H1 (cell line): ENCODE measurements around the gene APMAP. TPM values are rescaled to one million over a fixed set of nuclear protein-coding genes. Genes with fewer than 3 reads are reported as not detected.

Experiments used
- ATF2 ChIP-seq: IDR thresholded peaks from 2 replicates; pipeline ENCODE4 v1.6.1; 2012; ENCODE audit warnings: low read length, inconsistent platforms
- CTBP2 ChIP-seq: IDR thresholded peaks from 2 replicates; pipeline ENCODE4 v1.7.0; 2011; ENCODE audit warnings: borderline replicate concordance, mild to moderate bottlenecking, moderate library complexity, mixed read lengths, low read length; ENCODE audit not compliant: insufficient read depth, insufficient read length
- GABPA ChIP-seq: IDR thresholded peaks from 2 replicates; pipeline ENCODE4 v1.6.1; 2011; ENCODE audit warnings: mild to moderate bottlenecking, low read length, moderate library complexity, borderline replicate concordance; ENCODE audit not compliant: insufficient read depth
- PHF8 ChIP-seq: fragments of 200-600 bp; sonication (generic); conservative IDR thresholded peaks from 2 replicates; pipeline ENCODE4 v1.7.1; 2012; ENCODE audit warnings: low read depth, mild to moderate bottlenecking, inconsistent platforms, low read length, moderate library complexity
- SIN3A ChIP-seq, 2 experiments: IDR thresholded peaks in 1 of 2; conservative IDR thresholded peaks in 1 of 2; 2 replicates each; pipeline ENCODE4 v1.6.1; 2011 to 2012; ENCODE audit warnings: low read length in 2 of 2, improper control_type of control experiment in 1 of 2, low read depth in 1 of 2, mild to moderate bottlenecking in 1 of 2
- SP1 ChIP-seq: IDR thresholded peaks from 2 replicates; pipeline ENCODE4 v1.6.1; 2011; ENCODE audit warnings: low read depth, low read length
- polyA plus RNA-seq, 7 experiments: library from polyadenylated mRNA; depleted of rRNA in 3 of 7; stranded (reverse) in 5 of 7; unstranded in 2 of 7; fragments of >200 nt in 5 of 7; fragments of 200-250 nt in 2 of 7; gene quantifications; 1 replicate in 5 of 7; 2 replicates in 1 of 7; 4 replicates in 1 of 7; pipeline versions ENCODE4 v1.2.1 to v1.2.3, GENCODE V29; 2011 to 2013; ENCODE audit warnings: missing spikeins in 2 of 7, mixed read lengths in 2 of 7
- total RNA-seq: library from RNA; stranded (reverse); fragmentation: NEBNext Ultra II Directional; extraction: Animal tissue kit (Norgen Biotek cat#: 25700); gene quantifications from 2 replicates; pipeline ENCODE4 v1.2.1, GENCODE V29; 2021
- TF ChIP-seq, protein P1 (sequence below): IDR thresholded peaks from 2 replicates; pipeline ENCODE4 v1.6.1; 2011; ENCODE audit warnings: low read length, improper control_type of control experiment

APMAP gene
- total and polyA plus RNA-seq, 2 of the 8 experiments (the other 6 are each of a cell fraction or from before 2014, with no cell fraction given): 31.3 to 66.0 TPM

DNA sequence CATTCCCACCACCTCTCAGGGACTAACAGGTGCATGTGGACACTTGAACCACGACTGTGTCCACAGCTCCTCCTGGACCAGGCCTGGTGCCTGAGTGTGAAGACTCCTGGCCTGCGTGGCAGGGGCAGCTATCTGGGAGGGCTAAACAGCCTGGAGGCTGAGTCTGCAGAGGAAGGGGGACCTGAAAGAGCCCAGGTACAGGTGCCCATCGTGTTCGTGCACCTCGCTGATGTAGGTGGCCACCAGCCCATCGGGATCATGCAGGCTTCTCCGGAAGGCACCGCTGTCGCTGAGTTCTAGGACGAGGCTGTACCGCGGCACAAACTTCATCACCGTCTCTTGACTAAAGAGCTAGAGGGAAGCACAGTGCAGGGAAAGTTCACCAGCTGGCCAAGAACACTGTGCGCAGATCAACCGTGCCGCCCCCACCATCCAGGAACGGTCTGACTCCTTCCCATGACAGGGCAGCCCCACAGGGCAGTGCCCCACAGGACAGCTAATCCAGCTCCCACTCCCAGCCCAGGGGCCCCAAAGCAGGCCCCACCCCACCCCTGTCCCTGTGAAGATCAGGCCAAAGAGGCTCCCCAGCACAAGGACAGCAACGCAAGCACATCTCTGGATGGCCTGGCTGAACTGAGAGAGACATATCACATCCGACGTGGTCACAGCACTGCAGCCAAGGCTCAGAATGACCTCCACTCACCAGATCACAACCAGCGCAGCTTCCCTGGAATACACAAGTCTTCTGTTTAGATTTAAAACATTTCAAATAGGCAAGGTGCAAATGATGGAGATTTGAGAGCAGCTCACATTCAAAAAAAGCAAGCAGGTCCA, 28.7 kb downstream of the APMAP start (continued):
- TF ChIP-seq, protein P1, sequence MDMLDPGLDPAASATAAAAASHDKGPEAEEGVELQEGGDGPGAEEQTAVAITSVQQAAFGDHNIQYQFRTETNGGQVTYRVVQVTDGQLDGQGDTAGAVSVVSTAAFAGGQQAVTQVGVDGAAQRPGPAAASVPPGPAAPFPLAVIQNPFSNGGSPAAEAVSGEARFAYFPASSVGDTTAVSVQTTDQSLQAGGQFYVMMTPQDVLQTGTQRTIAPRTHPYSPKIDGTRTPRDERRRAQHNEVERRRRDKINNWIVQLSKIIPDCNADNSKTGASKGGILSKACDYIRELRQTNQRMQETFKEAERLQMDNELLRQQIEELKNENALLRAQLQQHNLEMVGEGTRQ: no peak
- TF ChIP-seq SP1 (no peak), SIN3A (conservative IDR thresholded peaks at IDR 0.05 in 1 of 2, IDR thresholded peaks at IDR 0.05 in 1 of 2; ENCODE audit: low read depth in 1 of 2, low read length in 2 of 2) (no peak), GABPA (no peak), ATF2 (no peak), CTBP2 (no peak), PHF8 (no peak)
